HG02943 (cell line): ENCODE measurements around the gene THRB.

ENCODE experiments used
- ATAC-seq: cut with Tn5 transposase; IDR thresholded peaks from one replicate; pipeline ENCODE4 v1.9.1; 2021; ENCODE audit warnings: mild to moderate bottlenecking, low read depth, moderate library complexity; ENCODE audit not compliant: unreplicated experiment

Gene THRB

GRCh38 chr3:24360957-24361356 is 133.7 kb downstream of the THRB start:
- ATAC-seq, result no peak

GRCh38 chr3:24359645-24360462 is 134.8 kb downstream of the THRB start:
- ATAC-seq, result no peak

- ATAC-seq, result no peak
Measured at GRCh38 chr3:24359102-24359501, 135.5 kb downstream of the THRB start.

GRCh38 chr3:24357635-24358034 is 137.0 kb downstream of the THRB start:
- ATAC-seq, result no peak

GRCh38 chr3:24355806-24356205 is 138.8 kb downstream of the THRB start:
- no peak for ATAC-seq

- no peak for ATAC-seq
Measured at GRCh38 chr3:24354230-24354629, 140.4 kb downstream of the THRB start.

- ATAC-seq, result no peak
Measured at GRCh38 chr3:24352893-24353553, 141.6 kb downstream of the THRB start.

- no peak for ATAC-seq
Measured at GRCh38 chr3:24351779-24352469, 142.7 kb downstream of the THRB start.

- ATAC-seq, result no peak
Measured at GRCh38 chr3:24349367-24350019, 145.2 kb downstream of the THRB start.

GRCh38 chr3:24348348-24348747 is 146.3 kb downstream of the THRB start:
- ATAC-seq, result no peak

- no peak for ATAC-seq
Measured at GRCh38 chr3:24344784-24345439, 149.7 kb downstream of the THRB start.

- ATAC-seq, result no peak
Measured at GRCh38 chr3:24343084-24343783, 151.4 kb downstream of the THRB start.

- no peak for ATAC-seq
Measured at GRCh38 chr3:24342275-24342674, 152.4 kb downstream of the THRB start.

GRCh38 chr3:24341668-24342067 is 153.0 kb downstream of the THRB start:
- no peak for ATAC-seq

- ATAC-seq, result no peak
Measured at GRCh38 chr3:24340966-24341365, 153.7 kb downstream of the THRB start.

GRCh38 chr3:24340161-24340560 is 154.5 kb downstream of the THRB start:
- ATAC-seq, result no peak

GRCh38 chr3:24339266-24339825 is 155.3 kb downstream of the THRB start:
- ATAC-seq, result no peak

- no peak for ATAC-seq
Measured at GRCh38 chr3:24338409-24339130, 156.1 kb downstream of the THRB start.

- no peak for ATAC-seq
Measured at GRCh38 chr3:24336101-24336500, 158.5 kb downstream of the THRB start.
